ENCODE results near the gene MOCOS. TPM values are rescaled to one million over a fixed set of nuclear protein-coding genes. Genes with fewer than 3 reads are reported as not detected.

MOCOS gene
- total and polyA plus RNA-seq, 8 donors, result 0.45 to 4.6 (median 2.7) TPM

GRCh38 chr18:36301884-36302283, 114.6 kb downstream of the MOCOS start:
- Histone ChIP-seq H3K27me3 (peaks cover 0 to 44% (median 41%) of the 10 kb centered on the region in 3 donors), H3K27ac (no peak overlapping the region), H3K36me3 (no peaks in the 10 kb centered on the region), H3K9me3 (no peaks in the 10 kb centered on the region), H3K4me1 (peaks cover 13 to 18% (median 16%) of the 10 kb centered on the region in 4 donors), H3K4me3 (no peak overlapping the region)
- 75 to 85% (median 82%) methylated on average over 5 of the region's 5 CpGs for WGBS, 5 donors
- intact Hi-C loops (cut with DNase I; ENCODE audit: low total_unique reads), result no loop called here
- DNase-seq, result no peak
- TF ChIP-seq POLR2A (IDR thresholded peaks at IDR 0.05), result no peak
- no peak for TF ChIP-seq POLR2AphosphoS5 (IDR thresholded peaks at IDR 0.05)
- no peak for TF ChIP-seq EP300 (IDR thresholded peaks at IDR 0.05)
- no peak for TF ChIP-seq CTCF (IDR thresholded peaks at IDR 0.05)

- H3K27ac ChIP-seq, result no peak overlapping the region
- H3K4me1 ChIP-seq, result peaks cover 10 to 13% (median 11%) of the 10 kb centered on the region in 4 donors
- H3K27me3 ChIP-seq, result peaks cover 0 to 38% (median 35%) of the 10 kb centered on the region in 3 donors
- no peak for DNase-seq
- 70 to 86% (median 83%) methylated on average over 2 of the region's 2 CpGs for WGBS, 5 donors
- no peak overlapping the region for H3K4me3 ChIP-seq
- no peak for TF ChIP-seq POLR2AphosphoS5 (IDR thresholded peaks at IDR 0.05)
- no peak for TF ChIP-seq POLR2A (IDR thresholded peaks at IDR 0.05)
- TF ChIP-seq EP300 (IDR thresholded peaks at IDR 0.05), result no peak
- no peak for TF ChIP-seq CTCF (IDR thresholded peaks at IDR 0.05)
- intact Hi-C loops (cut with DNase I; ENCODE audit: low total_unique reads), result no loop called here
- H3K9me3 ChIP-seq, result no peaks in the 10 kb centered on the region
- H3K36me3 ChIP-seq, result no peaks in the 10 kb centered on the region
Observed at GRCh38 chr18:36302676-36303075, 115.4 kb downstream of the MOCOS start.

GRCh38 chr18:36303211-36303844, 116.0 kb downstream of the MOCOS start:
- intact Hi-C loops (cut with DNase I; ENCODE audit: low total_unique reads), result no loop called here
- no peaks in the 10 kb centered on the region for H3K9me3 ChIP-seq
- TF ChIP-seq EP300 (IDR thresholded peaks at IDR 0.05) (no peak), POLR2AphosphoS5 (IDR thresholded peaks at IDR 0.05) (no peak), CTCF (IDR thresholded peaks at IDR 0.05) (no peak), POLR2A (IDR thresholded peaks at IDR 0.05) (no peak)
- H3K27ac ChIP-seq, result no peak overlapping the region
- DNase-seq, result no peak
- H3K36me3 ChIP-seq, result no peaks in the 10 kb centered on the region
- 60 to 85% (median 68%) methylated on average over 6 of the region's 6 CpGs for WGBS, 5 donors
- H3K4me3 ChIP-seq, result no peak overlapping the region
- peaks cover 4 to 6% (median 5%) of the 10 kb centered on the region in 4 donors for H3K4me1 ChIP-seq
- H3K27me3 ChIP-seq, result peaks cover 0 to 31% (median 28%) of the 10 kb centered on the region in 3 donors

- DNase-seq, result no peak
- Histone ChIP-seq H3K9me3 (no peaks in the 10 kb centered on the region), H3K27me3 (peaks cover 0 to 20% (median 15%) of the 10 kb centered on the region in 3 donors), H3K27ac (no peak overlapping the region), H3K4me1 (no peaks in the 10 kb centered on the region), H3K4me3 (no peak overlapping the region), H3K36me3 (no peaks in the 10 kb centered on the region)
- intact Hi-C loops (cut with DNase I; ENCODE audit: low total_unique reads), result no loop called here
- 71 to 88% (median 79%) methylated on average over 3 of the region's 3 CpGs for WGBS, 5 donors
- TF ChIP-seq CTCF (IDR thresholded peaks at IDR 0.05), result no peak
- no peak for TF ChIP-seq POLR2A (IDR thresholded peaks at IDR 0.05)
- TF ChIP-seq EP300 (IDR thresholded peaks at IDR 0.05), result no peak
- no peak for TF ChIP-seq POLR2AphosphoS5 (IDR thresholded peaks at IDR 0.05)
Observed at GRCh38 chr18:36304723-36305122, 117.4 kb downstream of the MOCOS start.
